ENCODE results near the gene CDC42BPA.
"Not testable (repeated sequence)": the region's sequence is repeated elsewhere in the genome, so short reads cannot be mapped to it uniquely, and the experiment has no call there.

Gene CDC42BPA

DNA sequence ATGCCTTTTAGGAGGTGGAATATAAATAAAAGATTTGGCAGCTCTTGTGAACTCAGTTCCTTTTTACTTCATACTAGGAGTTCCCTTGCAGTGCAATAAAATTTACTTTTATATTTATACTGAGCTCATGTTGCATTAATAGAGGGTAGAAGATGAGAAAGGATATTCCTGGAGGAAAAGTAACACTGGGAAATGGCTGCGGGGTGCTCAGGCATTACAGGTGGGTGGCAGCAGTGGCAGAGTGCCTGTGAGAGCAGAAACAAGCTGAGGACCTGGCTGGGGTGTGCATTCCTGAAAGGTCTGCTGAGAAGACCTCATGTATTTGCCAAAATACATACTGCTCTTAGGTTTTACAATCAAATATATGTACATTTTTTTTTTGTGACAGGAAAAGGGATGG is 251.3 kb downstream of the CDC42BPA start:
- no peak for DNase-seq (ENCODE audit: low spot score)

DNA sequence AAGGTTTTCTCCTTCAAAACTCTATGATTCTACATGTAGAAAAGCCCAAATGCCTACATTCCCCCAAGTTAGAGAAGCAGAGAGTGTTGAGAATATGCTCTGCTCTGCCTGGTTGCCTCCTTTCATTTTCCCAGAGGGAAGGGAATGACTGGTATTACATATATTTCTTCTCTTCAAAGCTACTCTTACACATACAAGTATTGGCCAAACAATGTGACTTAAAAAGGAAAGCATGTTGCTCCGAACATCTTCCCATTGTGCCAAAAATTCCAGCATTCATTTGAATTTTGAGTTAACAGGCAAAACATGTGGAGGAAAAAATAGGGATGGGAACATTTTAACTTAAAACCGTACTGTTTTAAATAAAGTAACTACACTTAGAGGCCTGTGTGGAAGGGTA is 253.0 kb downstream of the CDC42BPA start:
- DNase-seq (ENCODE audit: low spot score) = peak; percentile 15

DNA sequence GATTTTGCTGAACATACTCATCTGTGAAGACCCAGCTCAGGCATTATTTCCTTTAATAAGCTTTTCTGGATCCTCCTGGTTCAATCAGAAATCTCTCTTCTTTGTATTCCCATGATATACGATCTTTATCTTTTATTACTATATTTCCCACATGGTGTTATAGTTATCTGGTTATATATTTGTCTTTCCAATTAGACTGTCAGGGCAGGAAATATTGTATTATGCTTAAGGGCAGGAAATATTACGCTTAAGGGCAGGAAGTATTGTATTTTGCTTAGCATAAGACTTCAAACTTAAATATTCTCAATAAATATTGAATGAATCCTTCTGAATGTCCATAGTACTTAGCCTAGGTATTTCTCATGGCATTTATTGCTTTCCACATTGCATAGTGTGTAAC is 256.0 kb downstream of the CDC42BPA start:
- DNase-seq (ENCODE audit: low spot score) = no peak

DNA sequence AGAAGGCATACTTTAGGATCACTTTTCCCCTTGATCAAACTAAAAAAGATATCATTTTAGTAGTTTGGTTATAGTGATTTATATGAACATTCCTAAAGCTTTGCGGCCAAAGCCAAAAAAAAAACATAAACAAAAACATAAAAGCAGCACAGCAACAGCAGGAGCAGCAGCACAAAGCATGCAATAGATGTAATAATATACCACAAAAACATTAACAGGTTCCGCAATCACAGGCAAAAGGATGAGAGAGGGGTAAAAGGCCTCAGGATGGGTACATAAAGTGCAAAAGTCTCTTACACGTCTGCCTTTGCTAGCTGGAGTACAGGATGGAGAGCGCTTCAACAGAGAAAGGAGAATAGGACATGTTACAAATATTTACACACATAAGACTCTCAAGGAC is 259.2 kb downstream of the CDC42BPA start:
- DNase-seq (ENCODE audit: low spot score) = no peak

DNA sequence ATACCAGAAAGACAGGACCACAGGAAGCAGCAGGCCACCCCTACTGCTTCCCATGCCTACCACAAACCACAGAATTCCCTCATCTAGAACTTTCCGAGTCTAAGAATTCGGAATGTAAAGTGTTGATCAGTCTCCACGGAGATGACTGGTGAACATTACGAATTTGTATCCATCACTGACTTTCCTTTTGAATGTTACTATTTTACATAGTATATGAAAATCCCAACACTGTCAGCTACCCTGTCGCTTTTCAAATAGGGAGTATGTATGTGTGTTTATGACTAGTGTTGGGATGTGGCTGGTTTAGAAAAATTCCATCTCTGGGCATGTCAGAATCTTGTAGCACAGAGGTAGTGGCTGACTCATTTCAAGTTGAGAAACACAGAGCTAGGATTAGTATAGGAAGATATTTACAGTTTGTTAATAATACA is 260.0 kb downstream of the CDC42BPA start:
- DNase-seq (ENCODE audit: low spot score) = peak; percentile 41

DNA sequence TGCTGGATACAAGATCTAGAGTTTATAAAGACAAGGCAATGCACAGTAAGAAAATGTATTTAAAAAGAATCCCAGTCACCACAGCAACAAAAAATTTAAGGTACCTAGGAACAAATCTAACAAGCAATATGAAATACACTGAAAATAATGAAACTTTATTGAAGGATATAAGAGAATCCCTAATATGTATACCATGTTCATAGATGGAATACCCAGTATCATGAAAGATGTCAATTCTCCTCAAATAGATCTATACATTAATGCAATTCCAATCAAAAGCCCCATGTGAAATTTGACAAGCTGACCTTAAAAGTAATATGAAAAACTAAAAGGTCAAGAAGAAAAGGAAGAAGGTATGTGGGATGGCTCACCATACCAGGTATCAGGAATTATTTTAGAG is 269.0 kb downstream of the CDC42BPA start:
- no peak for DNase-seq (ENCODE audit: low spot score)

DNA sequence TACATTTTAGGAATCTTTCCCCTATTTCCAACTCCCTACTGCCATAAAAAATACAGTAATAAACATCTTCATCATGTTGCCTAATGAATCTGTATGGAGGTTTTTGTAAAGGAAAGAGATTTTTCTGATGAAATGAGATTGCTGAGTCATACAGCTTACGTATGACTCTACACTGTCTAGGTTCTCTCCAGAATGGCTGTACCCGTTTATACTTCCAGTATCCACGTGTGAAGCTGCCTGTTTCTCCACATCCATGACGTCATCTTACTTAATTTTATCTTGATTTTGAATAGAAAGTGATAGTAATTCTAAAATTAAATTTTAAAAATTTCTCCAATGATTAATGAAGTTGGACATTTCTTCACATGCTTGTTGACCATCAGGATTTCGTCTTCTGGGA is 274.5 kb downstream of the CDC42BPA start:
- peak; percentile 5 for DNase-seq (ENCODE audit: low spot score)

DNA sequence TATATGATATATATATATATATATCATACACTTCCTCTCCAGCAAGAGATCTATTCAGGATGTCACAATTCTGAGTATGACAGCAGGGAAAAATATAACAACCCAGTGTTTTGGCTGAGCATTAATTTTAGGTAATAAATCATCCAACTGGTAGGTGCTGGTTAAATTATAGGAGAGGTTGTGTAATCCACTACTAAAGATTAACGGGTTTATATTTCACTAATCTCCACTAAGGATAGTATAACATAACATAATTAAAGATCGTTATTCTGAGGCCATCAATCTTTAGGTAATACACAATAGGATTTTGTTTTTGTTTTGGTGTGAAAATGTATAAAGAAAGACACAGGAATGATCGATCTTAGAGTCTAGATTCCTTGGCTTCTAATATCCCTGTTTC is 276.0 kb downstream of the CDC42BPA start:
- no peak for DNase-seq (ENCODE audit: low spot score)

DNA sequence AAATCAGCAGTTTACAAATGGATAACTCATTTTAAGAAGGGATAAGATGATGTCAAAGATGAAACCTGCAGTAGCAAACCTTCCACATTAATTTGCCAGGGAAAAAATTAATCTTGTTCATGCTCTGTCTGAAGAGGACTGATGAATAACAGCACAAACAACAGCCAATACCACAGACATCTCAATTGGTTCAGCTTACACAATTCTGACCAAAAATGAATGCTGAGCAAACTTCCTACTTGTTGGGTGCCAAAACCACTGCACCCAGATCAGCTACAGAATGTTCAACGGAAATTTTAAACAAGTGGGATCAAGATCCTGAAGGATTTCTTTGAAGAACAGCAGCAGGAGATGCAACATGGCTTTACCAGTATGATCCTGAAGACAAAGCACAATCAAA is 279.9 kb downstream of the CDC42BPA start:
- no peak for DNase-seq (ENCODE audit: low spot score)

DNA sequence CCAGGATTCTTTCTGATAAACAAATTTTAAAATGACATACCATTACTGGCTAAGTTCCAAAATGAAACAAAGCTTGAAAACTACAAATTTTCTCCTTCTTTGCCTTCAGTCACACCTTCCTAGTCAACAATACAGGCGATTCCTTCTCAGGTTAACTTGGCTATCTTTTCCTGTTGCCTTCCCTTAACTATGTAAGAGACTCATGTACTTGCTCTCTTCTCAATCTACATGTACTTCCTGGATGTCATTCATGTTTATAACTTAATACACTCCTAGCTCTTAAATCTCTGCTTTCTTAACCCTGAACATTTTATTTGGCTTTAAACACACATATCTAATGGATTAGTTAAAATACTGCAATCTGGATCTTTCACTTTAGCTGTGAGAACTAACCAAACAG is 281.2 kb downstream of the CDC42BPA start:
- no peak for DNase-seq (ENCODE audit: low spot score)

DNA sequence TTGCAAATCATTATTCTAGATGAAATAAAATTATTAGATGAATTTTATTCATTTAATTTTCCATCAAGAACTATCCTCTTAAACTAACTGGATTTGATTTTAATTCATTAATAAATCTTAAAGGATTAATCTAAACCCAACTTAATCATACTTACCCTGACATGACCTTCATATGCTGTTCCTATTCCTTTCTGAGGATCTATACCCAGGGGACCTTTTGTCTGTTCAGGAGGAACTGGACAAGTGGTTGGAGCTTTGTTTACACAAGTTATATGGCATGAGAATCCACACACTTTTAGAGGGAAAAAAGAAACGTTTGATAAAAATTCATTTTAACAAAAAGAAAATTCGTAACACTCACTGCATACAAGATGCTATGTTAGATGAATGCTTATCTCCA is 283.0 kb downstream of the CDC42BPA start:
- no peak for DNase-seq (ENCODE audit: low spot score)

DNA sequence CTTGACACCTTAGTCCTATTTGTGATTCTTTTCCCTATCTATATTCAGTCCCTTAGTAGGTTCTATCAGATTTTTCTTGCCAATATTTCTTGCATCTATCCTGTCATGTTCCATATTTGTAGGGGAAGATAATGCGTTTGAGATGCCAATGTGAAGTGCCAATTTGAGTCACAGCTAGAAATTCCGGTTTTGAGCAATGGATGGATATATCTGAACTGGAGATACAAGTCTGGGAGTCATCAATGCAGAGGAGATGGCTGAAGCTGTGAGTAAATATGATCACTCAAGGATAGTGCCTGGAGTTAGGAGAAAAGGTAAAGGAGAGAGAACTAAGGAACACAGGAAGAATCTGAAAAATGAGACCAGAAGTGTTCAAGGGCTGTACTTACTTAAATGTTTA is 284.4 kb downstream of the CDC42BPA start:
- no peak for DNase-seq (ENCODE audit: low spot score)

DNA sequence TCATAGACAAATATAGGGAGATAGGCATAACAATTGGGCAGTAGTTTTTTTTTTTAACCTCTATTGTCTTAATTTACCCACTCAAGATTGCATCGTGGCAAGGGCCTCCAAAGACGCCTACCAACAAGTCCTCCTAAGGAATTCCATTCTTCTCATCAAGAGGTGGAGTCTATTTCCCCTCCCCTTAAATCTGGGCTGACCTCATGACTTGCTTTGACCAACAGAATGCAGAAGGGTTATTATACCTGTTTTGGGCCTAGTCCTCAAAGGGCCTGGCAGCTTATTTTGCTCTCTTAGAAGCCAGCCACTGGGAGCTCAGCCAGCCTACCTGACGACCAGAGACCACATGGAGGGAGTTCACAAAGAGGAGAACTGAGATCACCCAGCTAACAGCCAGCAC is 285.9 kb downstream of the CDC42BPA start:
- no peak for DNase-seq (ENCODE audit: low spot score)

DNA sequence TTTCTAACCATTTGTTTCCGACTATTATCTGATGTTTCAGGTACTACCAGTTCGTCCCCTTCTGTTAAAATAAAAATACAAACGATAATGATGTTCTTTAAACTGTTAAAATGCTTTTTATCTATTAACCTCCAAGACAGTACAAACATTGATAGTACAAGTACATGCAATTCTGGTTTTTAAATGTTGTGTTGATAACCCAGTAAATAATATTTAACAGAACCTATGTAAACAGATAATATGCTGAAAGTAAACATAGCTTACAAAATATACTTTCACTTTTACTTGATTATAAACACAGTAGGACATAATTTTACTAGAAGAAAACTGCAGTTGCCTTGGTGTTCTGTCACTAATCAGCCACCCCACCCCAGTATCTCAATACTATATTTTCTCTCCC is 301.3 kb downstream of the CDC42BPA start:
- no peak for DNase-seq (ENCODE audit: low spot score)

DNA sequence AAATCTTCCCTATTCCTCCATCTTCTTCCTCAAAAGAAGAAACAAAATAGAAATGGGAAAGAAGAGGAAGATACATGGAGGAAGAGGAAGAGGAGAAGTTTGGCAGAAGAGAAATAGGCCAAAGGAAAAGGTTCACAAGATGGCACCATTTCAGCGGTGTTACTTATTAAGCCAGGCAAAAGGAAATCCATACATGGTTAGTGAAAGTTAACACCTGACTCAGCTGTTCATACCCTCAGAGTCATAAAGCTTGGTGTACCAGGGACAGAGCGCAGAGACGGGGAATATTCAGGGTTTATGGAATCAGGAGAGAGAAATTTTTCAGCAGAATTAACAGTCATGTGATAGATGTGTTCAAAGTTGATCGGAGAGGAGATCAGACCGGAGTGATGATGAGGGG is 307.6 kb downstream of the CDC42BPA start:
- no peak for DNase-seq (ENCODE audit: low spot score)

DNA sequence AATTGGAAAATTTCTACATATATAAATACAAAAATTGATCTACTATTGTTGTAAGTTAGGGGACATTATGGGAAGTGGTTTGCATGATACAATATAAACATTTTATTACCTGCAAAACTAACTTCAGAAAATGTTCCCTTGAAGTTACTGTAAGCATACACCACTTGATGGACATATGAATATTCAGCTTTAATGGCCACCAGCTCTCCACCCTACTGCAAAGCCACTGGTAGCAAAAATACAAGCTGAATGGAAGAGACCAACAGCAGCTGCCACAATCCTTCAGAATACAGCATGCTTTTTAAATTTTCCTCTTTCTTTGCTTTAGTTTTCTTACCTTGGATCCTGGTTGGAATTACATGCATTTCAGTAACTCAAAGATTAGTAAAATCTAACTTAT is 308.4 kb downstream of the CDC42BPA start:
- DNase-seq (ENCODE audit: low spot score) = no peak

DNA sequence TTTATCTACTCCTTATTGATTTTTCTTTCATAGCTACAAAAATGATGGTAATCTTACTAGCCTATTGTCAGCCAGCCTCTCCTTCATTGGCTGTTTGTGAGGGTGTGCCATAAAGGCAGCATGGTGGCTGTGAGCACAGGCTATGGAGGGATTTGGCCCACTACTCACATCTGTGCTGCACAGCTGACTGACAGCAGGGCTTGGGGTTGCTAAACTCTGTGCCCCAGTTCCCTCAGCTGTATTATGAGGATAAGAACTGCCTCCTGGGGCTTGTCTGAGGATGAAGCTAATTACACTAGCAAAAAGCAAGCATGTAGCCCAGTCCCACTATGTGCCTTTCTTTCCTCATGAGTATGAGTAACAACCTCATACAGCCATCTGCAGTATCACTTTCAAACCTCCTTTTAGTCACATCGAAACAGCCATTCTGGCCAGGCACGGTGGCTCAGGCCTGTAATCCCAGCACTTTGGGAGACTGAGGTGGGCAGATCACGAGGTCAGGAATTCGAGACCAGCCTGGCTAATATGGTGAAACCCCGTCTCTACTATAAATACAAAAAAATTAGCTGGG is 312.0 kb downstream of the CDC42BPA start:
- DNase-seq (ENCODE audit: low spot score) = no peak

DNA sequence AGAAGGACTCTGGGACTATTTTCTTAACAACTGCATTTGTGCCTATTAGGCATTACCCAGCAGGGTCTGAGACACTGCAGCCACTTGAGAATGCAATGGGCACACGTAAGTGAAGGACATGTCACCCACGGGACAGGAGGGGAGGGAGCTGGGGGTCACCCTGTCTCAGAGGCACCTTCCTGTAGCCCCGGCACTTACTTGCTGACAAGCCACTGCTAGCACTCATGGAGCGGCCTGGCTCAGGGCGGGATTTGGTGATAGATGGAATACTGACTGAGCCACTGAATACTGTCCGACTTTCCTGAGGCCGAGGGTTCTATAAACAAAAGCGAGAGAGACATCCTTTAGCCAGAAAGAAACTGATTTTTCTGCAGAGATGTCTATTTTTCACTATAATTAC is 313.5 kb downstream of the CDC42BPA start:
- DNase-seq (ENCODE audit: low spot score) = no peak

DNA sequence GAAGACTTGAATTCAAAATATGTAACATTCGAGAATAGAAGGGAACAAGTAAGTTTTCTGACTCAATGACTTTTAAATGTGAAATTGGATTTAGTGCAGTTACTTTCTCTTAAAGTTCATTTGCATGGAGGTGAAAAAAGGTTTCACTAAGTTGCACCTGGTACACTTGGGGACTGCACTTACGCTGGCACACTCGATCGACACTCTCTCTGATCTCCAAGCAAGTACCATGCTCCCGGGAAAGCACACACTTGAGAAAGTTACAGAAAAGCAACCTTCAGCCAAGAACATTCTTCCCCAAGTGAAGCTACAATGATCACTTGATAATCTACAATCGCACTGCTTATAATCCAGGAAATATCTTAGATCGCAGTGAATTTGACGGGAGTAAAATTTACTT is 315.1 kb downstream of the CDC42BPA start:
- no peak for DNase-seq (ENCODE audit: low spot score)

DNA sequence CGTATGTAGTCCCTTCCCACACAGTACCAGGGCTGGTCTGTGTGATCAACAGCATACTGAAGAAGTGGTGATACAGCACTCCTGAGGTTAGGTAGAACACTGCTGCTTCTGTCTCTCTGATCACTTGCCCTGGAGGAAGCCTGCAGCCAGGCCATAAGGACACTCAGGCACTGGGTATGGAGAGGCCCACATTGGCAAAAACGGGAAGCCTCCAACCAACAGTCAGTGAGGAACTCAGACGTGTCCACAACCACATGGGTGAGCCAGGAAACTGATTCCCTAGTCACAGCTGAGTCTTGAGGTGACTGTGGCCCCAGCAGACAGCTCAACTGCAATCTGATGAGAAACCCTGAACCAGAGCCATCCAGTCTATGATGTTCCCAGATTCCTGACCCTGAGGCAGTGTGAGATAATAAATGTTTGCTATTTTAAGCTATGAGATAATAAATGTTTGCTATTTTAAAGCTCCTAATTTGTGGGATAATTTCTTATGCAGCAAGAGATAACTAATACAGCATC is 315.7 kb downstream of the CDC42BPA start:
- no peak for DNase-seq (ENCODE audit: low spot score)

DNA sequence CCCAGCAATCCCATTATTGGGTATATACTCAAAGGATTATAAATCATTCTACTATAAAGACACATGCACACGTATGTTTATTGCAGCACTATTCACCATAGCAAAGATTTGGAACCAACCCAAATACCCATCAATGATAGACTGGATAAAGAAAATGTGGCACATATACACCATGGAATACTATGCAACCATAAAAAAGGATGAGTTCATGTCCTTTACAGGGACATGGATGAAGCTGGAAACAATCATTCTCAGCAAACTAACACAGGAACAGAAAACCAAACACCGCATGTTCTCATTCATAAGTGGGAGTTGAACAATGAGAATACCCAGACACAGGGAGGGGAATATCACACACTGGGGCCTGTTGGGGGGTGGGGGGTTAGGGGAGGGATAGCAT is 318.7 kb downstream of the CDC42BPA start:
- not testable (repeated sequence) for DNase-seq (ENCODE audit: low spot score)

DNA sequence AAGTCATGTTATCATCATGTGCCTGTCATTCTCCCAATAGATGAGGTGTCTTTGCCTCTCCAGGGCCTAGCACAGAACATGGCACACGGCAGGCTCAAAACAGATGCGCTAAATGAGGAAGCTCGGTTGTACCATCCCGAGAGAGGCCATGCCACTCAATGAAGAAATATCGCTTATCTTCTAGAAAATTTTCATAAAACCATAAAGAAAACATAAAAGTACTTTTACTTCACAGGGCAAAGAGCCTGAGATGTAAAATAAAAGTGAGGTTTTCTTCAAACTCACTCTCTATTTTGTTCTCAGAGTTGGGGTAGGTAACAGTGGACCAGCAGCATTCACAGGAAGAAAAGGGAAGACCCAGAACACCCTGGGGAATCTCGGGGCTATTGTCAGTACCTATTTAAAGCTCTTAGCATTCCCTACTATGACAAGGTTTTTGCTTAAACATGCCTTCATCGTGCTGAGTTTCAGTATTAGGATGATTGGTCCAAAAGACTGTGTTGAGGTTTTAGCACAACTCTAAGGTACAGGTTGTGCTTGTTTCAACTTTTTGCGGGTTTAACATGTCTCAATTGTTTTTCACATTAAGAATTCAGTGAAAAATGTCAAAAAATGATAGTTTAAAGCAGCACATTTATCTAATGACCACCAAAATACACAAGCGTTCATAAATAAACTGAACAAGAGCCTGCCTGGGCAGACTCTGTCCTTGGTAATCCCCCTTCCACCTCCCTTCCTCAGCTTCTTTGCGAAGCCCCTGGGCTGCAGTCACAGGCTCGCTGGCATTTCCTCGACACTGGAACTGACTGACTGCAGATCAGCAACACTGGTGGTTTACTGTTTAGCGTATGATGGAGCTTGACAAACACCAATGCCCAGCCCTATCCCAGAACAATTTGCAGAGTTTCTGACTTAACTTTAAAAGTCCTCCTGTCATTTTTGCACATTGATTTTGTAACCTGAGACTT is 322.6 kb downstream of the CDC42BPA start:
- no peak for DNase-seq (ENCODE audit: low spot score)

DNA sequence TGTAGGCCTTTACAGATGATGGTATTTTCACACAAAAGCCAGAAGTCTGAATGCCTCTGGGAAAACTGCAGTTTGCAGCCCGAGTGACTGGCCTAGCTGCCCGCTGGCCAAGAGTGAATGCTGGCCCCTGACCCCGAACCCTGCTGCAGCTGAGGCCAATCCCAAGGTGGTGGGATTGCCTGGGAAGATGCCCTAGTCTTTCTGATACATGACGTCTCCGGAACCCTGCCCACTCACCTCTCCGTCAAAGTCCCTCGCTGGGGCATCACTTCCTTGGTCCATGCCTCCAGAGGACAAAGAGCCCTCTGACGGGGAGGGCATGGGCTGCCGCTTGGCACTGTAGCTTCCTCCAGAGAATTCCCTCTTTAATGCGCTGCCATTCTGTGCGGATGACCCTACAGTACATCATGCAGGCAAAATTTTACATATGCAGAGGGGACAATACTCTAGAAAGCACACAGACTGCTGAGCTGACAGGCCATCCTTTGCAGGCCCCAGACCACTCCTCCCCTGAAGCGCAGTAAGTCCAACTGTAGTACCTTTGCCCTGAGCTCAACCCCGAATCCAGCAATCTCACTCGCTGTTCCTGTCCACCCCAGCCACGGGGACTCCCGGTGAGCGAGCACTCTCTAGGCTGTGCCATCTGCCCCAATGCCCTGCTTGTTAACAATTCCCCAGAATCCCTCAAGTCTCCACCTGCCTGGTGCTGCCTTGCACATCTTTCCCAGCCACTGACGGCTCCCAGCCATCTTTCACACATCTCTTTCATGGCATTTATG is 323.5 kb downstream of the CDC42BPA start:
- no peak for DNase-seq (ENCODE audit: low spot score)

Data from GM03348 (cell line).